ENCODE results near the gene PKD1. TPM values are rescaled to one million over a fixed set of nuclear protein-coding genes. Genes with fewer than 3 reads are reported as not detected.
A peak's percentile ranks its signal among the peaks of the same experiment; 100 is the strongest.

Gene PKD1
- total and polyA plus RNA-seq, 2 of the 13 experiments (the other 11 are each of a cell fraction or from before 2014, with no cell fraction given): 22.1 to 23.0 TPM

DNA sequence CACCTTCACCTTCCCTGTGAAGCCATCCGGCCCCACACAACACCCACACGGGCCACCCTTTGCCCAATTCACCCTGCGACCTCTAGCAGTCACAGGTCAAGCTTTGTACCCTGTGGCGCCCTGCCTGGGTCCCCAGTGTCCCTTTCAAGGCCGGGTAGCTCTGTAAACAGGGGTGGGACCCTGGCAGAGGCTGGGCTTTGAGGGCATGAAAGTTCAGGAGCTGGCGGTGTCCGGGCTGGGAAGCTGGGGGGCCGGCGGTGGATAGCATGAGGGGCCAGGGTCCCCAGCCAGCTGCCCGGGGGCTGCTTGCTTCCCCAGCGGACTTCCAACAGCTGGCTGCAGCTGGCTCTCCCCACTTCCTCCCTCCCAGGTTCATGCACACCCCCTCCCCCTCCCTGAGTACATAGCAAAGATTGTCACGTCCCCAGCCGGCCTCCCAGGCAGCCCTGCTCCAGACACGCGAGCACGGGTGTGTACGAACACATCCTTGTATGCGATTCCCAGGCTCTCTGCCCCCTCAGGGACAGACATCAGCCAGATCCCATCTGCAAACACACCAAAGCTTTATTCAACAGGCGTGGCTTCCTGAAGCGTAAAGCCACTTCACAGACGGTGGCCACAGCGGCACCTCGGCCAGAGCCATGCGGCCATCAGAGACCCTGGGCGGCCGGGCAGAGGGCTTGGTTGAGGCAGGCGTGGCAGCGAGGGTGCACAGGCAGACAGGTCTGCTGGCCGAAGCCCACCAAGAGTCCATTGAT, 96.2 kb downstream of the PKD1 start (continued):
- TF ChIP-seq, protein P1, sequence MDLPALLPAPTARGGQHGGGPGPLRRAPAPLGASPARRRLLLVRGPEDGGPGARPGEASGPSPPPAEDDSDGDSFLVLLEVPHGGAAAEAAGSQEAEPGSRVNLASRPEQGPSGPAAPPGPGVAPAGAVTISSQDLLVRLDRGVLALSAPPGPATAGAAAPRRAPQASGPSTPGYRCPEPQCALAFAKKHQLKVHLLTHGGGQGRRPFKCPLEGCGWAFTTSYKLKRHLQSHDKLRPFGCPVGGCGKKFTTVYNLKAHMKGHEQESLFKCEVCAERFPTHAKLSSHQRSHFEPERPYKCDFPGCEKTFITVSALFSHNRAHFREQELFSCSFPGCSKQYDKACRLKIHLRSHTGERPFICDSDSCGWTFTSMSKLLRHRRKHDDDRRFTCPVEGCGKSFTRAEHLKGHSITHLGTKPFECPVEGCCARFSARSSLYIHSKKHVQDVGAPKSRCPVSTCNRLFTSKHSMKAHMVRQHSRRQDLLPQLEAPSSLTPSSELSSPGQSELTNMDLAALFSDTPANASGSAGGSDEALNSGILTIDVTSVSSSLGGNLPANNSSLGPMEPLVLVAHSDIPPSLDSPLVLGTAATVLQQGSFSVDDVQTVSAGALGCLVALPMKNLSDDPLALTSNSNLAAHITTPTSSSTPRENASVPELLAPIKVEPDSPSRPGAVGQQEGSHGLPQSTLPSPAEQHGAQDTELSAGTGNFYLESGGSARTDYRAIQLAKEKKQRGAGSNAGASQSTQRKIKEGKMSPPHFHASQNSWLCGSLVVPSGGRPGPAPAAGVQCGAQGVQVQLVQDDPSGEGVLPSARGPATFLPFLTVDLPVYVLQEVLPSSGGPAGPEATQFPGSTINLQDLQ (CRISPR knock-in tag; IDR thresholded peaks at IDR 0.05): no peak
- TF ChIP-seq ZEB1 (IDR thresholded peaks at IDR 0.05; ENCODE audit: insufficient replicate concordance, low read depth) (no peak), ZKSCAN8 (CRISPR knock-in tag; IDR thresholded peaks at IDR 0.05; ENCODE audit: borderline replicate concordance) (peak; percentile 75; the same call in 1 of the 2 replicates), NR2F6 (IDR thresholded peaks at IDR 0.05) (peak; percentile 95), NR2F6 (CRISPR knock-in tag; IDR thresholded peaks at IDR 0.05) (peak; percentile 97), ELF1 (CRISPR knock-in tag; IDR thresholded peaks at IDR 0.05) (no peak; the same call in 1 of the 2 replicates), PAX8 (CRISPR knock-in tag; IDR thresholded peaks at IDR 0.05; ENCODE audit: borderline replicate concordance) (peak; percentile 80; the same call in 1 of the 2 replicates), MIER2 (CRISPR knock-in tag; IDR thresholded peaks at IDR 0.05) (0 out of 2 replicates have a peak, but pooled peaks have one; percentile 23), SP140L (CRISPR knock-in tag; IDR thresholded peaks at IDR 0.05; ENCODE audit: borderline replicate concordance) (no peak), XBP1 (CRISPR knock-in tag; IDR thresholded peaks at IDR 0.05) (no peak), ZNF615 (CRISPR knock-in tag; IDR thresholded peaks at IDR 0.05; ENCODE audit: borderline replicate concordance) (no peak), MLLT10 (CRISPR knock-in tag; IDR thresholded peaks at IDR 0.05) (no peak), HNRNPL (IDR thresholded peaks at IDR 0.05; ENCODE audit: low read depth, low read length) (peak; percentile 100), HCFC1 (IDR thresholded peaks at IDR 0.05; ENCODE audit: low read depth, low read length) (no peak)
- TF ChIP-seq, protein P2, sequence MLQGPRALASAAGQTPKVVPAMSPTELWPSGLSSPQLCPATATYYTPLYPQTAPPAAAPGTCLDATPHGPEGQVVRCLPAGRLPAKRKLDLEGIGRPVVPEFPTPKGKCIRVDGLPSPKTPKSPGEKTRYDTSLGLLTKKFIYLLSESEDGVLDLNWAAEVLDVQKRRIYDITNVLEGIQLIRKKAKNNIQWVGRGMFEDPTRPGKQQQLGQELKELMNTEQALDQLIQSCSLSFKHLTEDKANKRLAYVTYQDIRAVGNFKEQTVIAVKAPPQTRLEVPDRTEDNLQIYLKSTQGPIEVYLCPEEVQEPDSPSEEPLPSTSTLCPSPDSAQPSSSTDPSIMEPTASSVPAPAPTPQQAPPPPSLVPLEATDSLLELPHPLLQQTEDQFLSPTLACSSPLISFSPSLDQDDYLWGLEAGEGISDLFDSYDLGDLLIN (CRISPR knock-in tag; IDR thresholded peaks at IDR 0.05; ENCODE audit: borderline replicate concordance): no peak
- TF ChIP-seq, protein P3, sequence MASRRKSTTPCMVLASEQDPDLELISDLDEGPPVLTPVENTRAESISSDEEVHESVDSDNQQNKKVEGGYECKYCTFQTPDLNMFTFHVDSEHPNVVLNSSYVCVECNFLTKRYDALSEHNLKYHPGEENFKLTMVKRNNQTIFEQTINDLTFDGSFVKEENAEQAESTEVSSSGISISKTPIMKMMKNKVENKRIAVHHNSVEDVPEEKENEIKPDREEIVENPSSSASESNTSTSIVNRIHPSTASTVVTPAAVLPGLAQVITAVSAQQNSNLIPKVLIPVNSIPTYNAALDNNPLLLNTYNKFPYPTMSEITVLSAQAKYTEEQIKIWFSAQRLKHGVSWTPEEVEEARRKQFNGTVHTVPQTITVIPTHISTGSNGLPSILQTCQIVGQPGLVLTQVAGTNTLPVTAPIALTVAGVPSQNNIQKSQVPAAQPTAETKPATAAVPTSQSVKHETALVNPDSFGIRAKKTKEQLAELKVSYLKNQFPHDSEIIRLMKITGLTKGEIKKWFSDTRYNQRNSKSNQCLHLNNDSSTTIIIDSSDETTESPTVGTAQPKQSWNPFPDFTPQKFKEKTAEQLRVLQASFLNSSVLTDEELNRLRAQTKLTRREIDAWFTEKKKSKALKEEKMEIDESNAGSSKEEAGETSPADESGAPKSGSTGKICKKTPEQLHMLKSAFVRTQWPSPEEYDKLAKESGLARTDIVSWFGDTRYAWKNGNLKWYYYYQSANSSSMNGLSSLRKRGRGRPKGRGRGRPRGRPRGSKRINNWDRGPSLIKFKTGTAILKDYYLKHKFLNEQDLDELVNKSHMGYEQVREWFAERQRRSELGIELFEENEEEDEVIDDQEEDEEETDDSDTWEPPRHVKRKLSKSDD (CRISPR knock-in tag; IDR thresholded peaks at IDR 0.05; ENCODE audit: low read depth): peak; percentile 72
- TF ChIP-seq, protein P4, sequence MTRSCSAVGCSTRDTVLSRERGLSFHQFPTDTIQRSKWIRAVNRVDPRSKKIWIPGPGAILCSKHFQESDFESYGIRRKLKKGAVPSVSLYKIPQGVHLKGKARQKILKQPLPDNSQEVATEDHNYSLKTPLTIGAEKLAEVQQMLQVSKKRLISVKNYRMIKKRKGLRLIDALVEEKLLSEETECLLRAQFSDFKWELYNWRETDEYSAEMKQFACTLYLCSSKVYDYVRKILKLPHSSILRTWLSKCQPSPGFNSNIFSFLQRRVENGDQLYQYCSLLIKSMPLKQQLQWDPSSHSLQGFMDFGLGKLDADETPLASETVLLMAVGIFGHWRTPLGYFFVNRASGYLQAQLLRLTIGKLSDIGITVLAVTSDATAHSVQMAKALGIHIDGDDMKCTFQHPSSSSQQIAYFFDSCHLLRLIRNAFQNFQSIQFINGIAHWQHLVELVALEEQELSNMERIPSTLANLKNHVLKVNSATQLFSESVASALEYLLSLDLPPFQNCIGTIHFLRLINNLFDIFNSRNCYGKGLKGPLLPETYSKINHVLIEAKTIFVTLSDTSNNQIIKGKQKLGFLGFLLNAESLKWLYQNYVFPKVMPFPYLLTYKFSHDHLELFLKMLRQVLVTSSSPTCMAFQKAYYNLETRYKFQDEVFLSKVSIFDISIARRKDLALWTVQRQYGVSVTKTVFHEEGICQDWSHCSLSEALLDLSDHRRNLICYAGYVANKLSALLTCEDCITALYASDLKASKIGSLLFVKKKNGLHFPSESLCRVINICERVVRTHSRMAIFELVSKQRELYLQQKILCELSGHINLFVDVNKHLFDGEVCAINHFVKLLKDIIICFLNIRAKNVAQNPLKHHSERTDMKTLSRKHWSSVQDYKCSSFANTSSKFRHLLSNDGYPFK (CRISPR knock-in tag; IDR thresholded peaks at IDR 0.05; ENCODE audit: borderline replicate concordance): peak; percentile 64; the same call in 1 of the 2 replicates
- TF ChIP-seq, protein P5, sequence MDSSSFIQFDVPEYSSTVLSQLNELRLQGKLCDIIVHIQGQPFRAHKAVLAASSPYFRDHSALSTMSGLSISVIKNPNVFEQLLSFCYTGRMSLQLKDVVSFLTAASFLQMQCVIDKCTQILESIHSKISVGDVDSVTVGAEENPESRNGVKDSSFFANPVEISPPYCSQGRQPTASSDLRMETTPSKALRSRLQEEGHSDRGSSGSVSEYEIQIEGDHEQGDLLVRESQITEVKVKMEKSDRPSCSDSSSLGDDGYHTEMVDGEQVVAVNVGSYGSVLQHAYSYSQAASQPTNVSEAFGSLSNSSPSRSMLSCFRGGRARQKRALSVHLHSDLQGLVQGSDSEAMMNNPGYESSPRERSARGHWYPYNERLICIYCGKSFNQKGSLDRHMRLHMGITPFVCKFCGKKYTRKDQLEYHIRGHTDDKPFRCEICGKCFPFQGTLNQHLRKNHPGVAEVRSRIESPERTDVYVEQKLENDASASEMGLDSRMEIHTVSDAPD (CRISPR knock-in tag; IDR thresholded peaks at IDR 0.05): peak; percentile 90; the same call in 1 of the 2 replicates
